K562 (cell line): ENCODE measurements around the gene EGLN1. TPM values are rescaled to one million over a fixed set of nuclear protein-coding genes. Genes with fewer than 3 reads are reported as not detected.

ENCODE experiments used
- CBX8 ChIP-seq: fragments of 200-600 bp; sonication (generic); IDR thresholded peaks from 2 replicates; pipeline ENCODE4 v1.6.1; 2012; ENCODE audit warnings: borderline replicate concordance, mixed run types, low read depth, mild to moderate bottlenecking, moderate library complexity, mixed read lengths, low read length, control low read depth, inconsistent platforms; ENCODE audit not compliant: poor library complexity, severe bottlenecking; ENCODE audit errors: extremely low read depth
- RBM14 ChIP-seq: fragments of 200-400 bp; formaldehyde crosslinking; IDR thresholded peaks from 2 replicates; pipeline ENCODE4 v1.6.1; 2018; ENCODE audit warnings: low read depth, mild to moderate bottlenecking, low read length, moderate library complexity, borderline replicate concordance; ENCODE audit not compliant: insufficient read depth
- SP1 ChIP-seq: sonication (generic); formaldehyde crosslinking; IDR thresholded peaks from 2 replicates; pipeline ENCODE4 v1.8.1; 2022; ENCODE audit warnings: mild to moderate bottlenecking, missing genetic modification reagents
- ZNF184 ChIP-seq: sonication (generic); formaldehyde crosslinking; IDR thresholded peaks from 2 replicates; pipeline ENCODE4 v1.5.0; 2020; ENCODE audit warnings: missing genetic modification reagents
- polyA plus RNA-seq, 8 experiments: library from polyadenylated mRNA; depleted of rRNA in 4 of 8; stranded (reverse) in 5 of 8; unstranded in 3 of 8; fragments of >200 nt; fragmentation: Nextera tagmentation in 2 of 8; fragmentation: Illumina TruSeq in 1 of 8; extraction: Ambion mirVana in 2 of 8; extraction: Trizol in 1 of 8; gene quantifications; 2 replicates each; pipeline versions ENCODE4 v1.2.1 to v1.2.3, GENCODE V29; 2011 to 2014; ENCODE audit warnings: inconsistent platforms in 1 of 8, missing spikeins in 1 of 8
- total RNA-seq, 7 experiments: library from RNA; depleted of rRNA in 6 of 7; stranded (reverse); fragments of >200 nt in 6 of 7; fragmentation: Illumina TruSeq in 2 of 7; extraction: Trizol in 2 of 7; gene quantifications; 2 replicates each; pipeline versions ENCODE4 v1.2.1 to v1.2.3, GENCODE V29; 2011 to 2021; ENCODE audit warnings: low replicate concordance in 1 of 7
- TF ChIP-seq, protein P1 (sequence below): fragments of 250-450 bp; sonication (Bioruptor Pico); IDR thresholded peaks from 2 replicates; pipeline ENCODE4 v1.8.0; 2021; ENCODE audit warnings: moderate library complexity, mild to moderate bottlenecking, inconsistent platforms
- TF ChIP-seq, protein P2 (sequence below): fragments of 200-800 bp; sonication (Bioruptor generic); IDR thresholded peaks from 2 replicates; pipeline ENCODE4 v1.6.1; 2017; ENCODE audit warnings: missing genetic modification characterization, missing compliant biosample characterization

The EGLN1 gene
- total and polyA plus RNA-seq, 9 of the 15 experiments (the other 6 are each of a cell fraction or from before 2014, with no cell fraction given), result 5.2 to 54.3 (median 24.6) TPM

DNA sequence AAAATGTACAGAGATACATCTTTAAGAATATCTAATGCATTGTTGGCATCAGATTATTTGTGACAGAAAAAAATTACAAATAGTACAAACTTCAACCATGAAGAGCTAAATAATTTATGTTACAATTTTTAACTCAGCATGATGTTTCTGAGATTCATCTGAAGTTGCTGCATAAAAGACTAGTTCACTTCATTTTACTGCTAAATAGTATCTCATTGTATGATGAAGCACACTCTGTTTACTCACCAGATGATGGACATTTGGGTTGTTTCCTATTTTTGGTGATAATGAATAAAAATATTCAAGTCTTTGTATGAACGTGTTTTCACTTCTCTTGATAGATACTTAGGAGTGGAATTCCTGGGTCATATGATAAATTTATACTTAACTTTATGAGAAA, 20.6 kb downstream of the EGLN1 start (continued):
- TF ChIP-seq, protein P1, sequence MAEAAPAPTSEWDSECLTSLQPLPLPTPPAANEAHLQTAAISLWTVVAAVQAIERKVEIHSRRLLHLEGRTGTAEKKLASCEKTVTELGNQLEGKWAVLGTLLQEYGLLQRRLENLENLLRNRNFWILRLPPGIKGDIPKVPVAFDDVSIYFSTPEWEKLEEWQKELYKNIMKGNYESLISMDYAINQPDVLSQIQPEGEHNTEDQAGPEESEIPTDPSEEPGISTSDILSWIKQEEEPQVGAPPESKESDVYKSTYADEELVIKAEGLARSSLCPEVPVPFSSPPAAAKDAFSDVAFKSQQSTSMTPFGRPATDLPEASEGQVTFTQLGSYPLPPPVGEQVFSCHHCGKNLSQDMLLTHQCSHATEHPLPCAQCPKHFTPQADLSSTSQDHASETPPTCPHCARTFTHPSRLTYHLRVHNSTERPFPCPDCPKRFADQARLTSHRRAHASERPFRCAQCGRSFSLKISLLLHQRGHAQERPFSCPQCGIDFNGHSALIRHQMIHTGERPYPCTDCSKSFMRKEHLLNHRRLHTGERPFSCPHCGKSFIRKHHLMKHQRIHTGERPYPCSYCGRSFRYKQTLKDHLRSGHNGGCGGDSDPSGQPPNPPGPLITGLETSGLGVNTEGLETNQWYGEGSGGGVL (CRISPR knock-in tag), result no peak
- TF ChIP-seq RBM14, result no peak
- TF ChIP-seq SP1 (CRISPR knock-in tag), result no peak
- TF ChIP-seq, protein P2, sequence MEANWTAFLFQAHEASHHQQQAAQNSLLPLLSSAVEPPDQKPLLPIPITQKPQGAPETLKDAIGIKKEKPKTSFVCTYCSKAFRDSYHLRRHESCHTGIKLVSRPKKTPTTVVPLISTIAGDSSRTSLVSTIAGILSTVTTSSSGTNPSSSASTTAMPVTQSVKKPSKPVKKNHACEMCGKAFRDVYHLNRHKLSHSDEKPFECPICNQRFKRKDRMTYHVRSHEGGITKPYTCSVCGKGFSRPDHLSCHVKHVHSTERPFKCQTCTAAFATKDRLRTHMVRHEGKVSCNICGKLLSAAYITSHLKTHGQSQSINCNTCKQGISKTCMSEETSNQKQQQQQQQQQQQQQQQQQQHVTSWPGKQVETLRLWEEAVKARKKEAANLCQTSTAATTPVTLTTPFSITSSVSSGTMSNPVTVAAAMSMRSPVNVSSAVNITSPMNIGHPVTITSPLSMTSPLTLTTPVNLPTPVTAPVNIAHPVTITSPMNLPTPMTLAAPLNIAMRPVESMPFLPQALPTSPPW (CRISPR knock-in tag), result no peak
- no peak for TF ChIP-seq ZNF184 (CRISPR knock-in tag)
- no peak for TF ChIP-seq CBX8
- TF ChIP-seq, all 486 proteins: peak for 0
